A549 (cell line): Measurements from ENCODE around the gene LYST.
"Not testable (repeated sequence)": the region's sequence is repeated elsewhere in the genome, so short reads cannot be mapped to it uniquely, and the experiment has no call there.

Source experiments
- CEBPB ChIP-seq, 2 experiments: fragments of >200 bp in 1 of 2; sonication (Bioruptor Twin) in 1 of 2; formaldehyde crosslinking in 1 of 2; IDR thresholded peaks; 2 replicates each; pipeline ENCODE4 v1.6.1; 2012 to 2016
- CHD2 ChIP-seq: fragments of 150-350 bp; IDR thresholded peaks from 2 replicates; pipeline ENCODE4 v1.6.1; 2014; ENCODE audit warnings: low read length; ENCODE audit not compliant: partially characterized antibody
- CTCF ChIP-seq: fragments of >200 bp; sonication (Bioruptor Twin); formaldehyde crosslinking; IDR thresholded peaks from 3 replicates; pipeline ENCODE4 v1.5.1; 2016
- ESRRA ChIP-seq: fragments of 150-350 bp; IDR thresholded peaks from 2 replicates; pipeline ENCODE4 v1.6.1; 2014; ENCODE audit warnings: mild to moderate bottlenecking, low read length, borderline replicate concordance
- HDAC2 ChIP-seq: fragments of 200-600 bp; sonication (generic); IDR thresholded peaks from 2 replicates; pipeline ENCODE4 v1.6.1; 2016
- JUNB ChIP-seq: fragments of >200 bp; sonication (Bioruptor Twin); formaldehyde crosslinking; IDR thresholded peaks from 2 replicates; pipeline ENCODE4 v1.6.1; 2016
- MAZ ChIP-seq: fragments of 150-350 bp; IDR thresholded peaks from 2 replicates; pipeline ENCODE4 v1.6.1; 2014; ENCODE audit warnings: antibody characterized with exemption, low read depth, low read length, borderline replicate concordance
- NR3C1 ChIP-seq: fragments of >200 bp; sonication (Bioruptor Twin); formaldehyde crosslinking; IDR thresholded peaks from 3 replicates; pipeline ENCODE4 v1.6.1; 2017
- POLR2A ChIP-seq: IDR thresholded peaks from 2 replicates; pipeline ENCODE4 v1.6.1; 2012; ENCODE audit warnings: mild to moderate bottlenecking, low read length
- RAD21 ChIP-seq, 2 experiments: fragments of >200 bp in 1 of 2; sonication (Bioruptor Twin) in 1 of 2; formaldehyde crosslinking in 1 of 2; IDR thresholded peaks in 1 of 2; conservative IDR thresholded peaks in 1 of 2; 2 replicates in 1 of 2; 3 replicates in 1 of 2; pipeline ENCODE4 v1.6.1; 2012 to 2018; ENCODE audit warnings: inconsistent platforms in 1 of 2
- RFX5 ChIP-seq: fragments of 450-650 bp; IDR thresholded peaks from 2 replicates; pipeline ENCODE4 v1.7.1; 2014; ENCODE audit warnings: antibody characterized with exemption, mild to moderate bottlenecking, moderate library complexity
- RNF2 ChIP-seq: fragments of 200-600 bp; sonication (generic); IDR thresholded peaks from 2 replicates; pipeline ENCODE4 v1.6.1; 2016; ENCODE audit warnings: low read depth, mild to moderate bottlenecking, antibody characterized with exemption, moderate library complexity, borderline replicate concordance
- SMC3 ChIP-seq: fragments of >200 bp; sonication (Bioruptor Twin); formaldehyde crosslinking; IDR thresholded peaks from 3 replicates; pipeline ENCODE4 v1.6.1; 2018; ENCODE audit warnings: inconsistent platforms
- TF ChIP-seq, protein P1 (sequence below): fragments of 200-600 bp; sonication (generic); IDR thresholded peaks from 2 replicates; pipeline ENCODE4 v1.6.1; 2016; ENCODE audit warnings: antibody characterized with exemption, mild to moderate bottlenecking, moderate library complexity

GRCh38 chr1:235647537-235647936, 219.2 kb downstream of the LYST start:
- not testable (repeated sequence) for TF ChIP-seq RFX5; CEBPB (IDR thresholded peaks at IDR 0.05); NR3C1; CHD2; POLR2A; CTCF; HDAC2; ESRRA; JUNB; SMC3; MAZ; RNF2; RAD21 (conservative IDR thresholded peaks at IDR 0.05 in 1 of 2, IDR thresholded peaks at IDR 0.05 in 1 of 2)
- TF ChIP-seq, protein P1, sequence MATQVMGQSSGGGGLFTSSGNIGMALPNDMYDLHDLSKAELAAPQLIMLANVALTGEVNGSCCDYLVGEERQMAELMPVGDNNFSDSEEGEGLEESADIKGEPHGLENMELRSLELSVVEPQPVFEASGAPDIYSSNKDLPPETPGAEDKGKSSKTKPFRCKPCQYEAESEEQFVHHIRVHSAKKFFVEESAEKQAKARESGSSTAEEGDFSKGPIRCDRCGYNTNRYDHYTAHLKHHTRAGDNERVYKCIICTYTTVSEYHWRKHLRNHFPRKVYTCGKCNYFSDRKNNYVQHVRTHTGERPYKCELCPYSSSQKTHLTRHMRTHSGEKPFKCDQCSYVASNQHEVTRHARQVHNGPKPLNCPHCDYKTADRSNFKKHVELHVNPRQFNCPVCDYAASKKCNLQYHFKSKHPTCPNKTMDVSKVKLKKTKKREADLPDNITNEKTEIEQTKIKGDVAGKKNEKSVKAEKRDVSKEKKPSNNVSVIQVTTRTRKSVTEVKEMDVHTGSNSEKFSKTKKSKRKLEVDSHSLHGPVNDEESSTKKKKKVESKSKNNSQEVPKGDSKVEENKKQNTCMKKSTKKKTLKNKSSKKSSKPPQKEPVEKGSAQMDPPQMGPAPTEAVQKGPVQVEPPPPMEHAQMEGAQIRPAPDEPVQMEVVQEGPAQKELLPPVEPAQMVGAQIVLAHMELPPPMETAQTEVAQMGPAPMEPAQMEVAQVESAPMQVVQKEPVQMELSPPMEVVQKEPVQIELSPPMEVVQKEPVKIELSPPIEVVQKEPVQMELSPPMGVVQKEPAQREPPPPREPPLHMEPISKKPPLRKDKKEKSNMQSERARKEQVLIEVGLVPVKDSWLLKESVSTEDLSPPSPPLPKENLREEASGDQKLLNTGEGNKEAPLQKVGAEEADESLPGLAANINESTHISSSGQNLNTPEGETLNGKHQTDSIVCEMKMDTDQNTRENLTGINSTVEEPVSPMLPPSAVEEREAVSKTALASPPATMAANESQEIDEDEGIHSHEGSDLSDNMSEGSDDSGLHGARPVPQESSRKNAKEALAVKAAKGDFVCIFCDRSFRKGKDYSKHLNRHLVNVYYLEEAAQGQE: not testable (repeated sequence)
